ENCODE results near the gene RAPGEF2.

- TF ChIP-seq CTCF (IDR thresholded peaks at IDR 0.05) (no peak), REST (IDR thresholded peaks at IDR 0.05; ENCODE audit: insufficient read depth in 1 of 2, low read depth in 2 of 2, low read length in 1 of 2) (no peak), SIN3A (IDR thresholded peaks at IDR 0.05; ENCODE audit: borderline replicate concordance, insufficient read depth, low read depth, low read length) (no peak), POLR2AphosphoS5 (IDR thresholded peaks at IDR 0.05; ENCODE audit: low read depth, low read length) (no peak)
Measured at GRCh38 chr4:159258889-159259560, 156.1 kb downstream of the RAPGEF2 start.

All from Panc1 (cell line).